Epithelial cell of esophagus (primary cell): ENCODE measurements around the gene PNLIPRP2.

Experiments used
- DNase-seq: peaks from one replicate; pipeline ENCODE4 v3.0.0; 2010; ENCODE audit warnings: low read depth
- H3K4me3 ChIP-seq: 2 replicates; pipeline ENCODE4 v1.5.1; 2011; ENCODE audit warnings: mild to moderate bottlenecking, low read length, control low read depth
- TF ChIP-seq, protein P1 (sequence below): IDR thresholded peaks from 2 replicates; pipeline ENCODE4 v1.5.1; 2011; ENCODE audit warnings: low read depth, mild to moderate bottlenecking, low read length, control low read depth, inconsistent platforms; ENCODE audit not compliant: insufficient read depth; ENCODE audit errors: missing control alignments

Gene PNLIPRP2

DNA sequence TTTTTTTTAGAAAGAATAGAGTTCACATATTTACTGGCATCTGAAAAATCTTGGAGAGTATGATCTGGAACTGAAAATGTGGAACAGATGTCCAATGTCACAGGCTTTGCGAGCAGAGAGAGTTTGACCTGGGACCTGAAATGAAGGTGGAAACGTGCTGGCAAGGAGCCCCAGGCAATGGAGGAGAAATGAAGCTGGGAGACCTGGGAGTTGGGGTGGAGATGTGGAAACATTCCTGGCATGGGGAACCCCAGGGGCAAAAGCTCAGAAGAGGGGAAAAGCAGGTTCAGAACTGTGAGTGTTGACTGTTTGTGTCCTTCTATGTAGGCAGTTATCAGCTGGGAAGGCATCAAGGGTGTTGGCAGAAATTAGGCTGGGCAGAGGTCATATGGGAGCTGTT lies 7.3 kb upstream of the PNLIPRP2 start:
- no peak for DNase-seq
- TF ChIP-seq, protein P1, sequence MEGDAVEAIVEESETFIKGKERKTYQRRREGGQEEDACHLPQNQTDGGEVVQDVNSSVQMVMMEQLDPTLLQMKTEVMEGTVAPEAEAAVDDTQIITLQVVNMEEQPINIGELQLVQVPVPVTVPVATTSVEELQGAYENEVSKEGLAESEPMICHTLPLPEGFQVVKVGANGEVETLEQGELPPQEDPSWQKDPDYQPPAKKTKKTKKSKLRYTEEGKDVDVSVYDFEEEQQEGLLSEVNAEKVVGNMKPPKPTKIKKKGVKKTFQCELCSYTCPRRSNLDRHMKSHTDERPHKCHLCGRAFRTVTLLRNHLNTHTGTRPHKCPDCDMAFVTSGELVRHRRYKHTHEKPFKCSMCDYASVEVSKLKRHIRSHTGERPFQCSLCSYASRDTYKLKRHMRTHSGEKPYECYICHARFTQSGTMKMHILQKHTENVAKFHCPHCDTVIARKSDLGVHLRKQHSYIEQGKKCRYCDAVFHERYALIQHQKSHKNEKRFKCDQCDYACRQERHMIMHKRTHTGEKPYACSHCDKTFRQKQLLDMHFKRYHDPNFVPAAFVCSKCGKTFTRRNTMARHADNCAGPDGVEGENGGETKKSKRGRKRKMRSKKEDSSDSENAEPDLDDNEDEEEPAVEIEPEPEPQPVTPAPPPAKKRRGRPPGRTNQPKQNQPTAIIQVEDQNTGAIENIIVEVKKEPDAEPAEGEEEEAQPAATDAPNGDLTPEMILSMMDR: no peak
- H3K4me3 ChIP-seq: no peak overlapping the region

DNA sequence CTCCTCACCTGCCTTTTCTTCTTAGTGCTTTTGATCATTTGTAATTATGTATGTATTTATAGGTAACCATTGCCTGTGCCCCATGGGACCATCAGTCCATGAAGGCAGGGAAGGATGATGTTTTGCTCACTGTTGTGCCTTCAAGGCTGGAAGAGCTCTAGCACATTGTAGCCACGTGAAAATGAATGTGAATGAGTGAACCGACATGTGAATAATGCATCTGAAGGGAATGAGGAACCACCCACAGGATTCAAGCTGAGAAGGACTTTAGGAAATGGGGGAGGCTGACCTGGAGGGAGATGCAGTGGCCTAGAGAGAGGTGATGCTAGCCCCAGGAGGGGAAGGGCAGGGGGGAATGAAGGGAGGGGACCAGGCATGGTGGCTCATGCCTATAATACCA lies 6.0 kb upstream of the PNLIPRP2 start:
- TF ChIP-seq, protein P1: no peak
- no peak for DNase-seq
- no peak overlapping the region for H3K4me3 ChIP-seq

DNA sequence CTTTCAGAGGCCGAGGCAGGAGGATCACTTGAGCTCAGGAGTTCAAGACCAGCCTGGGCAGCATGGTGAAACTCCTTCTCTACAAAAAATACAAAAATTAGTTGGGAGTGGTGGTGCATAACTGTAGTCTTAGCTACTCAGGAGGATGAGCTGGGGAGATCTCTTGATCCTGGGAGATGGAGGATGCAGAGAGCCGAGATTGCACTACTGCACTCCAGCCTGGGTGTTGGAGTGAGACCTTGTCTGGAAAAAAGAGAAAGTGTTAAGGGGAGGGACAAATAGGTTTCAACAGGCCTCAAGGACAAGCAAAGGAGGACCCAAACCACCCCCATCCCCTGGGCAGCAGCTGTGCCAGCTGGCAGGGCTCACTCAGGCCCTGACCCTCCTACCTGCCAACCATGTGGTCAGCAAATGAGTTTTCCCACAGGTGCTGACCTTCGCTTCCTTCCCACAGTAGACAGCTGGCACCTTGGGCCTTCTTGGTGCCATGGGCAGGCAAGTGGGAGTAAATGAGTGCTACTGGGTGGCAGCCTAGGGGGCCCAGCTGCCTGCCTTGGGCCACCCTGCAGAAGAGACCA lies 5.5 kb upstream of the PNLIPRP2 start:
- DNase-seq: no peak
- TF ChIP-seq, protein P1: no peak
- H3K4me3 ChIP-seq: no peak overlapping the region

DNA sequence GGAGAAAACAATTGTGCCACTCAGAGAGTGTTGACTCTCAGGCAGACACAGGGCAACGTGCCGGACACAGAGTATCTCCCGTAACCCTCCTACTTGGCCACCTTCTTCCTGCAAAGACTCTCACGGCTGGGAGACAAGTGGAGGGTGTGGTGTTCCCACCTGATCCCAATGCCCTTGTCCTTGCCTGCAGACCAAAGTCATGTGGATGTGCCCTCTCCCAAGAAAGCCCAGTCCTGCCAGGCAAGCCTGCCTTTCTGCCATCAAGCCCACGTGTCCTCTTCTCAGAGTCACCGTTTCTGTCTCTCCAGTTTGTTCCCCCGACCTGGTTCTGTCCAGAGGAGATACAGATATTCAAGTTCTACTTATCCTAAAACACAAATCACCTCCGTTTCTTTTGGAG lies 723 bp downstream of the PNLIPRP2 start:
- TF ChIP-seq, protein P1: no peak
- H3K4me3 ChIP-seq: no peak overlapping the region
- no peak for DNase-seq

DNA sequence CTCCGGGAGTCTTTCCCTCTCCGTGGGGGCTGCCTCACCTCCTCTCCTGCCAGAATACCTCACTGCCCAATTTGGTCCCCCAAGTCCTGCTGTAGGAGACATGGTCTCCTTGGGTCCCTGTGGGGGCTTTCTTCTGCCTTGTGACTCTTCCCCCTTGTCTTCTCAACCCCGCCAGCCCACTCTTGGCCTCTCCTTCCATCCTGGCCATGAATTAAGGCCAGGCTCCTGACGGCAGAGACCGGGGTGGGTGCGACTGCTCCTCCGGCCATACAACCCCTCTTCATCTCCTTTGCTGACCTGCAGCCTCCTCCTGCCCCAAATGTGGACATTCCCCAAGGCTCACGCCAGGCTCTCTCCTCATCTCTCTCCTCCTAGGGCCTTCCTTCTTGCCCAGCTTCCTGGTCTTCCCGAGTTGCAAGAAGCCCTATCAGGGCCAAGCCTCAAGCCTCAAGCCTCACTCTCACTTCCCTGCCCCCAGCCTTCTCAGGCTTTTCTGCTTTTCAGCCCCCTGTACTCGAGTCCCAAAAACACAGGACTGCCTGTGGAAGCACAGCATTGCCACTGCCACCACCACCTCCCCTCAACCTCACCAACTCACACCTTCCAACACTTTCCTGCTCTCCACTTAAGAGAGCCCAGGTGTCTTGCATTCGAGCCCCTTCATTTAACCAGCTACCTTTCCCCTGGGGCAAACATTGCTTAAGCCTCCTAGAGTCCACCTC lies 1.3 kb downstream of the PNLIPRP2 start:
- no peak overlapping the region for H3K4me3 ChIP-seq
- no peak for DNase-seq
- TF ChIP-seq, protein P1: no peak

DNA sequence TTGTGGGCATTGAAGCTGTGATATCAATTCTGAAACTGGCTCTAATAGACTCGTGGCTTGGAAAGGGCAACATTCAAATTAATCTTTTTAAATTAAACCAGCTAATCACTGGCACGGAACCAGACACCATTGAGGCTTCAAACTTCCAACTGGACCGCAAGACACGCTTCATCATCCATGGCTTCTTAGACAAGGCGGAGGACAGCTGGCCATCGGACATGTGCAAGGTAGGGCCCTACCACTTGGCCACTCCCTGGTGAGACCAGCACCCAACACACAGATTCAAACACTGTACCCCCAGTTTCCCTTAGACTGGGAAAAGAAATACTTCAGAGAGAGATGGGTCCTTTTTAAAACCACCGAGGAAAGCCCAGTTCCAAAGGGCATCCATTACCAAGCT lies 5.1 kb downstream of the PNLIPRP2 start:
- TF ChIP-seq, protein P1: no peak
- DNase-seq: no peak
- H3K4me3 ChIP-seq: no peak overlapping the region

- DNase-seq: no peak
- TF ChIP-seq, protein P1: no peak
- H3K4me3 ChIP-seq: no peak overlapping the region
Measured at GRCh38 chr10:116626815-116627214, 6.1 kb downstream of the PNLIPRP2 start.
